A549 (cell line): ENCODE results near the gene SLC36A3. TPM values are rescaled to one million over a fixed set of nuclear protein-coding genes. Genes with fewer than 3 reads are reported as not detected.

Experiments
- ATAC-seq, 2 experiments: fragments of 200-7000 bp in 1 of 2; fragments of >200 bp in 1 of 2; cut with Nextera tagmentation in 1 of 2; cut with Tn5 transposase in 1 of 2; 3 replicates each; pipeline versions ENCODE4 v1.8.0 to v1.9.1; 2018 to 2020; ENCODE audit warnings: mild to moderate bottlenecking in 1 of 2, moderate library complexity in 1 of 2
- CTCF ChIA-PET: fragments of 300-600 bp; sonication (Branson Sonifier 250); formaldehyde crosslinking; extraction: SDS; loops from one replicate; lab custom pipeline; 2021; ENCODE audit warnings: antibody characterized with exemption, inconsistent platforms; lab: Yijun Ruan, JAX
- POLR2A ChIA-PET: fragments of 350-600 bp; formaldehyde crosslinking; extraction: SDS; loops from one replicate; lab custom pipeline; 2021; ENCODE audit warnings: antibody characterized with exemption, inconsistent platforms; lab: Yijun Ruan, JAX
- DNase-seq, 2 experiments: peaks; one replicate each; pipeline versions ENCODE4 v3.0.0 to v3.0.0-alpha.2; 2011 to 2016; ENCODE audit warnings: low read depth in 1 of 2, low spot score in 1 of 2
- FAIRE-seq: peaks from 2 replicates; lab custom pipeline; 2011; peaks lifted over from hg19 to GRCh38; lab: Jason Lieb, UNC
- H3K27ac ChIP-seq, 2 experiments: fragments of >200 bp; sonication (Bioruptor Twin); formaldehyde crosslinking; 3 replicates each; pipeline ENCODE4 v1.5.1; 2016 to 2017
- H3K4me1 ChIP-seq: fragments of >200 bp; sonication (Bioruptor Twin); formaldehyde crosslinking; 3 replicates; pipeline ENCODE4 v1.6.1; 2016
- H3K4me2 ChIP-seq: fragments of >200 bp; sonication (Bioruptor Twin); formaldehyde crosslinking; 3 replicates; pipeline ENCODE4 v1.6.1; 2016
- H3K4me3 ChIP-seq: fragments of >200 bp; sonication (Bioruptor Twin); formaldehyde crosslinking; 3 replicates; pipeline ENCODE4 v1.5.1; 2016
- H3K9me3 ChIP-seq: fragments of >200 bp; sonication (Bioruptor Twin); formaldehyde crosslinking; 3 replicates; pipeline ENCODE4 v1.6.1; 2016
- ATOH8 ChIP-seq: fragments of 250-450 bp; sonication (Bioruptor Pico); IDR thresholded peaks from 2 replicates; pipeline ENCODE4 v1.5.0; 2020; ENCODE audit warnings: low read depth, mild to moderate bottlenecking, moderate library complexity
- CHD2 ChIP-seq: fragments of 150-350 bp; IDR thresholded peaks from 2 replicates; pipeline ENCODE4 v1.6.1; 2014; ENCODE audit warnings: low read length; ENCODE audit not compliant: partially characterized antibody
- E2F6 ChIP-seq: IDR thresholded peaks from 2 replicates; pipeline ENCODE4 v1.6.1; 2012; ENCODE audit warnings: low read depth, borderline replicate concordance
- EHF ChIP-seq: fragments of 250-450 bp; sonication (Bioruptor Pico); IDR thresholded peaks from 2 replicates; pipeline ENCODE4 v1.5.0; 2020; ENCODE audit warnings: mild to moderate bottlenecking
- EP300 ChIP-seq, 2 experiments: fragments of >200 bp; sonication (Bioruptor Twin); formaldehyde crosslinking; IDR thresholded peaks; 2 replicates in 1 of 2; 3 replicates in 1 of 2; pipeline ENCODE4 v1.6.1; 2016 to 2017
- ESRRA ChIP-seq: fragments of 150-350 bp; IDR thresholded peaks from 2 replicates; pipeline ENCODE4 v1.6.1; 2014; ENCODE audit warnings: mild to moderate bottlenecking, low read length, borderline replicate concordance
- FOSB ChIP-seq: fragments of 250-450 bp; sonication (Bioruptor Pico); IDR thresholded peaks from 2 replicates; pipeline ENCODE4 v1.5.0; 2020; ENCODE audit warnings: mild to moderate bottlenecking, moderate library complexity
- FOXS1 ChIP-seq: fragments of 250-450 bp; sonication (Bioruptor Pico); IDR thresholded peaks from 2 replicates; pipeline ENCODE4 v1.5.0; 2020; ENCODE audit warnings: mild to moderate bottlenecking, moderate library complexity
- GATA3 ChIP-seq: IDR thresholded peaks from 2 replicates; pipeline ENCODE4 v1.6.1; 2012; ENCODE audit warnings: borderline replicate concordance
- HES2 ChIP-seq: fragments of >200 bp; sonication (Bioruptor Twin); formaldehyde crosslinking; IDR thresholded peaks from 2 replicates; pipeline ENCODE4 v1.6.1; 2016
- HEYL ChIP-seq: fragments of 250-450 bp; sonication (Bioruptor Pico); IDR thresholded peaks from 2 replicates; pipeline ENCODE4 v1.8.0; 2021; ENCODE audit warnings: mild to moderate bottlenecking, moderate library complexity
- HMGXB4 ChIP-seq: fragments of 250-450 bp; sonication (Bioruptor Pico); IDR thresholded peaks from 2 replicates; pipeline ENCODE4 v1.5.0; 2021; ENCODE audit warnings: mild to moderate bottlenecking, moderate library complexity, borderline replicate concordance
- HOXB13 ChIP-seq: fragments of 250-450 bp; sonication (Bioruptor Pico); IDR thresholded peaks from 2 replicates; pipeline ENCODE4 v1.5.0; 2020; ENCODE audit warnings: low read depth, mild to moderate bottlenecking, moderate library complexity
- HOXB5 ChIP-seq: fragments of 250-450 bp; sonication (Bioruptor Pico); IDR thresholded peaks from 2 replicates; pipeline ENCODE4 v1.5.0; 2020; ENCODE audit warnings: mild to moderate bottlenecking, moderate library complexity
- JUNB ChIP-seq: fragments of >200 bp; sonication (Bioruptor Twin); formaldehyde crosslinking; IDR thresholded peaks from 2 replicates; pipeline ENCODE4 v1.6.1; 2016
- MAX ChIP-seq: IDR thresholded peaks from 2 replicates; pipeline ENCODE4 v1.6.1; 2012
- PHF8 ChIP-seq: fragments of 200-600 bp; sonication (generic); IDR thresholded peaks from 2 replicates; pipeline ENCODE4 v1.6.1; 2016; ENCODE audit warnings: low read depth, mild to moderate bottlenecking, antibody characterized with exemption, moderate library complexity, borderline replicate concordance
- RARB ChIP-seq: fragments of 250-450 bp; sonication (Bioruptor Pico); IDR thresholded peaks from 2 replicates; pipeline ENCODE4 v1.8.0; 2021; ENCODE audit warnings: mild to moderate bottlenecking, moderate library complexity
- RCOR1 ChIP-seq: fragments of 150-350 bp; IDR thresholded peaks from 2 replicates; pipeline ENCODE4 v1.6.1; 2014; ENCODE audit warnings: antibody characterized with exemption, low read length, low read depth
- REST ChIP-seq: fragments of 200-600 bp; sonication (generic); IDR thresholded peaks from 2 replicates; pipeline ENCODE4 v1.6.1; 2016; ENCODE audit warnings: antibody characterized with exemption, mild to moderate bottlenecking, moderate library complexity
- RNF2 ChIP-seq: fragments of 200-600 bp; sonication (generic); IDR thresholded peaks from 2 replicates; pipeline ENCODE4 v1.6.1; 2016; ENCODE audit warnings: low read depth, mild to moderate bottlenecking, antibody characterized with exemption, moderate library complexity, borderline replicate concordance
- SMC3 ChIP-seq: fragments of >200 bp; sonication (Bioruptor Twin); formaldehyde crosslinking; IDR thresholded peaks from 3 replicates; pipeline ENCODE4 v1.6.1; 2018; ENCODE audit warnings: inconsistent platforms
- SREBF2 ChIP-seq: fragments of 450-650 bp; IDR thresholded peaks from 2 replicates; pipeline ENCODE4 v1.6.1; 2014; ENCODE audit warnings: mild to moderate bottlenecking, moderate library complexity
- ZFP36 ChIP-seq: fragments of 450-650 bp; IDR thresholded peaks from 2 replicates; pipeline ENCODE4 v1.6.1; 2014; ENCODE audit warnings: borderline replicate concordance; ENCODE audit not compliant: partially characterized antibody
- ZSCAN20 ChIP-seq: fragments of 250-450 bp; sonication (Bioruptor Pico); IDR thresholded peaks from 2 replicates; pipeline ENCODE4 v1.8.0; 2022; ENCODE audit warnings: mild to moderate bottlenecking, moderate library complexity
- WGBS: methylation state at CpG from one replicate; pipeline ENCODE4 v1.1.6; 2017; ENCODE audit errors: missing lambda C conversion rate; 5-methylcytosine and 5-hydroxymethylcytosine counted together
- polyA plus RNA-seq, 4 experiments: library from polyadenylated mRNA; depleted of rRNA in 3 of 4; stranded (reverse); fragments of >200 nt; fragmentation: RNase III in 1 of 4; extraction: RNeasy Plus Mini Kit Qiagen cat#74134 plus additional on column Dnase treatment in 1 of 4; gene quantifications; 2 replicates in 3 of 4; 3 replicates in 1 of 4; pipeline ENCODE4 v1.2.3, GENCODE V29; 2011 to 2017

The SLC36A3 gene
- polyA plus RNA-seq, 2 of the 4 experiments (the other 2 are of a cell fraction): not detected

- FAIRE-seq: no peak
Measured at GRCh38 chr5:151332857-151333256, 29.3 kb upstream of the SLC36A3 start.

GRCh38 chr5:151328734-151329133 is 25.2 kb upstream of the SLC36A3 start:
- 45% methylated on average over 4 of the region's 4 CpGs for WGBS
- DNase-seq (no peak), ATAC-seq (no peak), FAIRE-seq (no peak)
- Histone ChIP-seq H3K27ac (no peak overlapping the region), H3K4me3 (no peak overlapping the region), H3K4me2 (no peak overlapping the region), H3K4me1 (no peaks in the 10 kb centered on the region), H3K9me3 (no peaks in the 10 kb centered on the region)
- no peak for TF ChIP-seq PHF8
- no peak for TF ChIP-seq ZSCAN20 (CRISPR knock-in tag)
- no peak for TF ChIP-seq E2F6
- TF ChIP-seq GATA3: no peak
- no peak for TF ChIP-seq REST
- TF ChIP-seq SREBF2: no peak
- TF ChIP-seq RARB (CRISPR knock-in tag): no peak
- no peak for TF ChIP-seq CHD2
- TF ChIP-seq HOXB5 (CRISPR knock-in tag): no peak
- no peak for TF ChIP-seq JUNB
- no peak for TF ChIP-seq HEYL (CRISPR knock-in tag)
- no peak for TF ChIP-seq RNF2
- no peak for TF ChIP-seq ZFP36
- TF ChIP-seq ESRRA: no peak
- no peak for TF ChIP-seq HMGXB4 (CRISPR knock-in tag)
- CTCF ChIA-PET: no interaction called here
- POLR2A ChIA-PET: no interaction called here

More at GRCh38 chr5:151332857-151333256, 29.3 kb upstream of the SLC36A3 start:
- 66% methylated on average over 2 of the region's 2 CpGs for WGBS
- CTCF ChIA-PET: no interaction called here
- Histone ChIP-seq H3K4me3 (no peak overlapping the region), H3K4me2 (no peak overlapping the region), H3K4me1 (no peaks in the 10 kb centered on the region), H3K27ac (no peak overlapping the region), H3K9me3 (no peaks in the 10 kb centered on the region)
- POLR2A ChIA-PET: no interaction called here
- TF ChIP-seq JUNB (no peak), ZSCAN20 (CRISPR knock-in tag) (no peak), HES2 (no peak), FOSB (CRISPR knock-in tag) (no peak), EHF (CRISPR knock-in tag) (no peak), ATOH8 (CRISPR knock-in tag) (no peak), RCOR1 (no peak), PHF8 (no peak), SMC3 (no peak), CHD2 (no peak), HOXB13 (no peak), FOXS1 (CRISPR knock-in tag) (no peak), EP300 (IDR thresholded peaks at IDR 0.05) (no peak), MAX (no peak)
- DNase-seq (no peak), ATAC-seq (no peak)
